ENCODE results near the gene CES2. TPM values are rescaled to one million over a fixed set of nuclear protein-coding genes. Genes with fewer than 3 reads are reported as not detected.

Gene CES2
- total RNA-seq, 1 experiment from 2014 or later: 37.6 TPM

DNA sequence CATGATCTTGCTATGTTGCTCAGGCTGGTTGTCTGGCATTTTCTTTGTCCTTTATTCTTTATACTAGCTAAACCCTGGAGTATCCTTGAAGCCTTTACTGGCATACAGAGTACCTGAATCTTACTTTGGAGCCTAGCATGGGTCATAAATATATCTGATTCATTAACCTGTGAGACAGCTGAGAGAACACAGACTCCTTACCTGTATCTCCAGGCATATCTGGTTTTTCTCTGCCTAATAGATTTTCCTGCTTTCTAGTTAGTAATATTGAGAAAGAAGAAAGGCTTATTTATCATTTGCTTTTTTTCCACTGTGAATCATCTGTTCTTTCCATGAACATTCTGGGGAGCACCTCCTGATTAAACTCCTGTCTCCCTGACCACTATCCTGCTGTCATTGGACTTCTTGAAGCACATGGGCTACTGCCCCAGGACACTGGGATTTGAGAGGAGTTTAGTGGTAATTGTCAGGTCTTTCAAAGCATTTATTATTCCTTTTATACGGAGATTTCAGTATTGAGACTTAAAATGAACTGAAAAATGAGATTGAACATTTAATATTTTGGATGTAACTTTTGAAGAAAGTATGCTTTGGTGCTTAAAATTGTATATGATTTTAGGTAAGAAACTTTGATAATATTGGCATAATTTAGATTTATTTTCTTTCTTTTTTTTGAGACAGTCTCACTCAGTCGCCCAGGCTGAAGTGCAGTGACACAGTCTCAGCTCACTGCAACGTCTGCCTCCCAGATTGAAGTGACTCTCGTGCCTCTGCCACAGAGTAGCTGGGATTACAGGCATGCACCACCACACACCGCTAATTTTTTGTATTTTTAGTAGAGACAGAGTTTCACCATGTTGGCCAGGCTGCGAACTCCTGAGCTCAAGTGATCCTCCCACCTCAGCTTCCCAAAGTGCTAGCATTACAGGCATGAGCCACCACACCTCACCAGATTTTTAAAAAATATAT is 46.4 kb upstream of the CES2 start:
- Histone ChIP-seq H3K9me3 (ENCODE audit: low read depth, low read length, poor library complexity, severe bottlenecking) (no peaks in the 10 kb centered on the region), H3K36me3 (ENCODE audit: insufficient read depth, low read length, poor library complexity, severe bottlenecking) (peaks cover 42% of the 10 kb centered on the region), H3K4me1 (ENCODE audit: insufficient read depth, low read length, poor library complexity, severe bottlenecking) (peaks cover 9% of the 10 kb centered on the region), H3K4me3 (ENCODE audit: low read depth, low read length, poor library complexity, severe bottlenecking) (no peak overlapping the region), H3K27me3 (replicated peaks; ENCODE audit: insufficient read depth, low read depth, low read length, poor library complexity) (no peaks in the 10 kb centered on the region), H3K27ac (ENCODE audit: low read depth, low read length, poor library complexity, severe bottlenecking) (peak overlapping the region; percentile 30)
- intact Hi-C loops (cut with micrococcal nuclease; ENCODE audit: unreplicated experiment): no loop called here
- TF ChIP-seq, protein P1, sequence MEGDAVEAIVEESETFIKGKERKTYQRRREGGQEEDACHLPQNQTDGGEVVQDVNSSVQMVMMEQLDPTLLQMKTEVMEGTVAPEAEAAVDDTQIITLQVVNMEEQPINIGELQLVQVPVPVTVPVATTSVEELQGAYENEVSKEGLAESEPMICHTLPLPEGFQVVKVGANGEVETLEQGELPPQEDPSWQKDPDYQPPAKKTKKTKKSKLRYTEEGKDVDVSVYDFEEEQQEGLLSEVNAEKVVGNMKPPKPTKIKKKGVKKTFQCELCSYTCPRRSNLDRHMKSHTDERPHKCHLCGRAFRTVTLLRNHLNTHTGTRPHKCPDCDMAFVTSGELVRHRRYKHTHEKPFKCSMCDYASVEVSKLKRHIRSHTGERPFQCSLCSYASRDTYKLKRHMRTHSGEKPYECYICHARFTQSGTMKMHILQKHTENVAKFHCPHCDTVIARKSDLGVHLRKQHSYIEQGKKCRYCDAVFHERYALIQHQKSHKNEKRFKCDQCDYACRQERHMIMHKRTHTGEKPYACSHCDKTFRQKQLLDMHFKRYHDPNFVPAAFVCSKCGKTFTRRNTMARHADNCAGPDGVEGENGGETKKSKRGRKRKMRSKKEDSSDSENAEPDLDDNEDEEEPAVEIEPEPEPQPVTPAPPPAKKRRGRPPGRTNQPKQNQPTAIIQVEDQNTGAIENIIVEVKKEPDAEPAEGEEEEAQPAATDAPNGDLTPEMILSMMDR (conservative IDR thresholded peaks at IDR 0.05; ENCODE audit: low read depth, low read length): no peak
- no peak for TF ChIP-seq EZH2 (IDR thresholded peaks at IDR 0.05; ENCODE audit: borderline replicate concordance, low read depth, low read length, poor library complexity, severe bottlenecking)
- ChIA-PET POLR2A (ENCODE audit: low non-redundant PET) (no interaction called here), CTCF (no interaction called here)
- DNase-seq (ENCODE audit: low spot score): no peak
- BruUV-seq (replicated peaks): no TSS peak

DNA sequence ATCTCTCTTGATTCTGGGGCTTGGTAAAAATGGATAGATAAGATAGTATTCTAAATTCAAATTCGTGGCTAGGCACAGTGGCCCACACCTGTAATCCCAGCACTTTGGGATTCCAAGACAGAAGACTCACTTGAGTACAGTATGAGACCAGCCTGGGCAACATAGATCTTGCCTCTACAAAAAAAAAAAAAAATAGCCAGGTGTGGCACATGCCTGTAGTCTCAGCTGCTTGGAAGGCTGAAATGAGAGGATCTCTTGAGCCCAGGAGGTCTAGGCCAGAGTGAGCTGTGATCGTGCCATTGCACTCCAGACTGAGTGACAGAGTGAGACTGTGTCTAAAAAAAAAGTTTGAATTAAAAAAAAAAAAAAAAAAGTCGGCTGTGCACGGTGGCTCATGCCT is 45.7 kb upstream of the CES2 start:
- H3K9me3 ChIP-seq (ENCODE audit: low read depth, low read length, poor library complexity, severe bottlenecking): no peaks in the 10 kb centered on the region
- TF ChIP-seq, protein P1 (conservative IDR thresholded peaks at IDR 0.05; ENCODE audit: low read depth, low read length): no peak
- TF ChIP-seq EZH2 (IDR thresholded peaks at IDR 0.05; ENCODE audit: borderline replicate concordance, low read depth, low read length, poor library complexity, severe bottlenecking): no peak
- H3K27ac ChIP-seq (ENCODE audit: low read depth, low read length, poor library complexity, severe bottlenecking): peak overlapping the region; percentile 30
- intact Hi-C loops (cut with micrococcal nuclease; ENCODE audit: unreplicated experiment): loop anchor here (10.0 kb wide), 1 partner anchor 265 kb away; the partner anchor contains the start of genes B3GNT9, FBXL8 and TRADD
- ChIA-PET CTCF (no interaction called here), POLR2A (ENCODE audit: low non-redundant PET) (no interaction called here)
- H3K4me1 ChIP-seq (ENCODE audit: insufficient read depth, low read length, poor library complexity, severe bottlenecking): peaks cover 9% of the 10 kb centered on the region
- no peak overlapping the region for H3K4me3 ChIP-seq (ENCODE audit: low read depth, low read length, poor library complexity, severe bottlenecking)
- peaks cover 35% of the 10 kb centered on the region for H3K36me3 ChIP-seq (ENCODE audit: insufficient read depth, low read length, poor library complexity, severe bottlenecking)
- no TSS peak for BruUV-seq (replicated peaks)
- H3K27me3 ChIP-seq (replicated peaks; ENCODE audit: insufficient read depth, low read depth, low read length, poor library complexity): no peaks in the 10 kb centered on the region
- DNase-seq (ENCODE audit: low spot score): no peak

DNA sequence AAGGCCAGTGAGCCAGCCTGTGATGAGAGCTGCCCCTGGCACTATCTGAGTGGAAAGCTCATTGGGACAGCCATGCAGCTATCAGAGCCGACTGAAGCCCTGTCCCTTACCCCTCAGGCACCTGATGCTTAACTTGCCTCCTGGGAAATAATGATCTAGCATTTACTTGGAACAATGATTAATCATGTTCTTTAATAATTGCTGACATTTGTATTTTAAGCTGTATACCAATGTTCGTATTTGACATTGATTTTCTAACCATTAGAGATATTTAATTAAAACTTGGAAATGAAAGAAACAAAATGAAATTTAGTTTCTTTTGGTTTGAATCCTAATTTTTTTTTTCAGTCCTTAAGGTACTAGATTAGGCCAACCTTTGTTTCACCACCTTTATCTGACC is 44.5 kb upstream of the CES2 start:
- Histone ChIP-seq H3K27ac (ENCODE audit: low read depth, low read length, poor library complexity, severe bottlenecking) (no peak overlapping the region), H3K36me3 (ENCODE audit: insufficient read depth, low read length, poor library complexity, severe bottlenecking) (peaks cover 23% of the 10 kb centered on the region), H3K4me3 (ENCODE audit: low read depth, low read length, poor library complexity, severe bottlenecking) (no peak overlapping the region), H3K27me3 (replicated peaks; ENCODE audit: insufficient read depth, low read depth, low read length, poor library complexity) (no peaks in the 10 kb centered on the region), H3K4me1 (ENCODE audit: insufficient read depth, low read length, poor library complexity, severe bottlenecking) (peaks cover 9% of the 10 kb centered on the region), H3K9me3 (ENCODE audit: low read depth, low read length, poor library complexity, severe bottlenecking) (no peaks in the 10 kb centered on the region)
- TF ChIP-seq, protein P1 (conservative IDR thresholded peaks at IDR 0.05; ENCODE audit: low read depth, low read length): no peak
- no peak for TF ChIP-seq EZH2 (IDR thresholded peaks at IDR 0.05; ENCODE audit: borderline replicate concordance, low read depth, low read length, poor library complexity, severe bottlenecking)
- ChIA-PET CTCF (no interaction called here), POLR2A (ENCODE audit: low non-redundant PET) (no interaction called here)
- no peak for DNase-seq (ENCODE audit: low spot score)
- no TSS peak for BruUV-seq (replicated peaks)
- intact Hi-C loops (cut with micrococcal nuclease; ENCODE audit: unreplicated experiment): loop anchor here (10.0 kb wide), 1 partner anchor 264 kb away; the partner anchor contains the start of genes B3GNT9, FBXL8 and TRADD

All from A673 (cell line).